C4-2B (cell line): ENCODE measurements around the gene MINDY4.

ENCODE experiments used
- H3K27ac ChIP-seq: fragments of 450-650 bp; 2 replicates; pipeline ENCODE4 v1.5.1; 2017
- CTCF ChIP-seq: fragments of 450-650 bp; conservative IDR thresholded peaks from 2 replicates; pipeline ENCODE4 v1.5.1; 2017; ENCODE audit warnings: mild to moderate bottlenecking
- ZFX ChIP-seq: fragments of 450-650 bp; IDR thresholded peaks from 2 replicates; pipeline ENCODE4 v1.6.1; 2017

The MINDY4 gene

GRCh38 chr7:30850426-30850825, 79.2 kb downstream of the MINDY4 start:
- TF ChIP-seq CTCF (no peak), ZFX (no peak)
- H3K27ac ChIP-seq, result no peak overlapping the region

GRCh38 chr7:30851651-30852307, 80.6 kb downstream of the MINDY4 start:
- TF ChIP-seq CTCF (no peak), ZFX (no peak)
- H3K27ac ChIP-seq, result no peak overlapping the region

- no peak for TF ChIP-seq CTCF
- TF ChIP-seq ZFX, result no peak
- H3K27ac ChIP-seq, result no peak overlapping the region
These were observed 81.1 kb downstream of the MINDY4 start for GRCh38 chr7:30852308-30852684.

- H3K27ac ChIP-seq, result no peak overlapping the region
- no peak for TF ChIP-seq CTCF
These were observed 81.6 kb downstream of the MINDY4 start for GRCh38 chr7:30852744-30853288.

- no peak for TF ChIP-seq ZFX
- no peak for TF ChIP-seq CTCF
- no peak overlapping the region for H3K27ac ChIP-seq
These were observed 82.4 kb downstream of the MINDY4 start for GRCh38 chr7:30853576-30853975.

- no peak overlapping the region for H3K27ac ChIP-seq
- TF ChIP-seq CTCF (no peak), ZFX (no peak)
These were observed 84.7 kb downstream of the MINDY4 start for GRCh38 chr7:30855936-30856335.

GRCh38 chr7:30858576-30858975, 87.4 kb downstream of the MINDY4 start:
- TF ChIP-seq ZFX (no peak), CTCF (no peak)
- H3K27ac ChIP-seq, result no peak overlapping the region
